Measurements from ENCODE around the gene SNRNP27.

GRCh38 chr2:69944756-69945155 lies 51.0 kb downstream of the SNRNP27 start:
- no peak for TF ChIP-seq POLR2A (IDR thresholded peaks at IDR 0.05)
- TF ChIP-seq, protein P1, sequence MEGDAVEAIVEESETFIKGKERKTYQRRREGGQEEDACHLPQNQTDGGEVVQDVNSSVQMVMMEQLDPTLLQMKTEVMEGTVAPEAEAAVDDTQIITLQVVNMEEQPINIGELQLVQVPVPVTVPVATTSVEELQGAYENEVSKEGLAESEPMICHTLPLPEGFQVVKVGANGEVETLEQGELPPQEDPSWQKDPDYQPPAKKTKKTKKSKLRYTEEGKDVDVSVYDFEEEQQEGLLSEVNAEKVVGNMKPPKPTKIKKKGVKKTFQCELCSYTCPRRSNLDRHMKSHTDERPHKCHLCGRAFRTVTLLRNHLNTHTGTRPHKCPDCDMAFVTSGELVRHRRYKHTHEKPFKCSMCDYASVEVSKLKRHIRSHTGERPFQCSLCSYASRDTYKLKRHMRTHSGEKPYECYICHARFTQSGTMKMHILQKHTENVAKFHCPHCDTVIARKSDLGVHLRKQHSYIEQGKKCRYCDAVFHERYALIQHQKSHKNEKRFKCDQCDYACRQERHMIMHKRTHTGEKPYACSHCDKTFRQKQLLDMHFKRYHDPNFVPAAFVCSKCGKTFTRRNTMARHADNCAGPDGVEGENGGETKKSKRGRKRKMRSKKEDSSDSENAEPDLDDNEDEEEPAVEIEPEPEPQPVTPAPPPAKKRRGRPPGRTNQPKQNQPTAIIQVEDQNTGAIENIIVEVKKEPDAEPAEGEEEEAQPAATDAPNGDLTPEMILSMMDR (IDR thresholded peaks at IDR 0.05) = no peak
